CD1c-positive myeloid dendritic cell (primary cell): Measurements from ENCODE around the gene ZFAND3.
"Not testable (repeated sequence)": the region's sequence is repeated elsewhere in the genome, so short reads cannot be mapped to it uniquely, and the experiment has no call there.

Experiments used
- DNase-seq: peaks from one replicate; pipeline ENCODE4 v3.0.0-alpha.2; 2016; ENCODE audit errors: extremely low spot score

The ZFAND3 gene

GRCh38 chr6:37936906-37937305 is 117.4 kb downstream of the ZFAND3 start:
- DNase-seq: peak; percentile 5

- DNase-seq: no peak
These were observed 119.4 kb downstream of the ZFAND3 start for GRCh38 chr6:37938909-37939308.

GRCh38 chr6:37940074-37940847 is 120.7 kb downstream of the ZFAND3 start:
- DNase-seq: no peak

- no peak for DNase-seq
These were observed 122.3 kb downstream of the ZFAND3 start for GRCh38 chr6:37941871-37942270.

GRCh38 chr6:37942606-37943376 is 123.3 kb downstream of the ZFAND3 start:
- no peak for DNase-seq

- no peak for DNase-seq
These were observed 124.0 kb downstream of the ZFAND3 start for GRCh38 chr6:37943436-37944058.

GRCh38 chr6:37946057-37946456 is 126.5 kb downstream of the ZFAND3 start:
- DNase-seq: no peak

GRCh38 chr6:37947468-37947867 is 127.9 kb downstream of the ZFAND3 start:
- DNase-seq: no peak

- not testable (repeated sequence) for DNase-seq
These were observed 129.1 kb downstream of the ZFAND3 start for GRCh38 chr6:37948584-37948983.

GRCh38 chr6:37952027-37952426 is 132.5 kb downstream of the ZFAND3 start:
- DNase-seq: peak; percentile 45

GRCh38 chr6:37954791-37955190 is 135.3 kb downstream of the ZFAND3 start:
- no peak for DNase-seq

- no peak for DNase-seq
These were observed 137.3 kb downstream of the ZFAND3 start for GRCh38 chr6:37956711-37957275.

GRCh38 chr6:37959061-37959460 is 139.5 kb downstream of the ZFAND3 start:
- no peak for DNase-seq

- no peak for DNase-seq
These were observed 140.8 kb downstream of the ZFAND3 start for GRCh38 chr6:37960139-37960935.

GRCh38 chr6:37962481-37963080 is 143.1 kb downstream of the ZFAND3 start:
- DNase-seq: not testable (repeated sequence)

GRCh38 chr6:37965964-37966676 is 146.6 kb downstream of the ZFAND3 start:
- no peak for DNase-seq

- no peak for DNase-seq
These were observed 147.3 kb downstream of the ZFAND3 start for GRCh38 chr6:37966801-37967200.

- peak; percentile 14 for DNase-seq
These were observed 148.1 kb downstream of the ZFAND3 start for GRCh38 chr6:37967651-37968050.

GRCh38 chr6:37971266-37971665 is 151.7 kb downstream of the ZFAND3 start:
- DNase-seq: no peak

- no peak for DNase-seq
These were observed 152.3 kb downstream of the ZFAND3 start for GRCh38 chr6:37971711-37972390.
